ENCODE data around the gene ABHD17C. TPM values are rescaled to one million over a fixed set of nuclear protein-coding genes. Genes with fewer than 3 reads are reported as not detected.

Gene ABHD17C
- total RNA-seq, 1 donor from 2014 or later: 6.5 TPM

DNA sequence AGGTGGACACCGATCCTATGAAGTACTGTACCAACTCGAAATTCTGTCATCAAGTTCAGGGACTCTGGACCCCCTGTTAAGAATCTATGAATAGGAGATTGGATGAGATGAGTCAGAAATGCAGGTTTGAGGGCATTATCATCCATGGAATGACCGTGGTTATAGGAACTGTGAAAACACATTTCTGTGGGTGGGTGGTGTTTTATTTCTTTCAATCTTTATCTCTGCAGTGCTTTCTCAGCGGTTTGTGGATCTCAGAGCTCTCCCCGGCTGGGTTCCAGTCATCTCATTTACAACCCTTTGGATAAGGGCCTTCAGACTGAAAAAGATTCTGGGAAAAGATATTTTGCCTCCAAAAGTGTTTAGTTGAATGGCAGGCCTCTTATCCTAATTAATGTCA is 5.4 kb upstream of the ABHD17C start:
- no peaks in the 10 kb centered on the region for H3K27me3 ChIP-seq (ENCODE audit: control insufficient read depth, insufficient read depth, low read length)
- H3K4me3 ChIP-seq (ENCODE audit: low read depth, low read length): no peak overlapping the region
- DNase-seq (ENCODE audit: low read depth): no peak
- H3K36me3 ChIP-seq (ENCODE audit: control insufficient read depth, insufficient read depth, low read length): no peaks in the 10 kb centered on the region
- no peak for TF ChIP-seq CTCF (IDR thresholded peaks at IDR 0.05; ENCODE audit: insufficient read depth, low read length, poor library complexity, severe bottlenecking)

DNA sequence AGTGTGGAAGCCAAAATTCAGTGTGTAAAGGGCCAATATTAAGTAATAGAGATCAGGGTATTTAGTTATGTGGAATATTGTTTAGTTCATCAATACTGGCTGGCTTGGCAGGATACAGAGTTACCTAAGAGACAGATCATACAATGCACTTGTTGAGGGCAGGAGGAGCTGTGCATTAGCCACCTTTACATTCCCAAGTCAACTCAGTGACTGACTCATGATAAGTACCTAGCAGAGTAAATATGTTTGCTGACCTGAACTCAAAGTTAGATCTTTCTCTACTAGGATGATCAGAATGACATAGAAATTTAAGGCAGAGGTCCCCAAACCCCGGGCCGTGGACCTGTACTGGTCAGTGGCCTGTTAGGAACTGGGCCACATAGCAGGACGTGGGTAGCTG is 3.5 kb upstream of the ABHD17C start:
- no peak for TF ChIP-seq CTCF (IDR thresholded peaks at IDR 0.05; ENCODE audit: insufficient read depth, low read length, poor library complexity, severe bottlenecking)
- no peaks in the 10 kb centered on the region for H3K36me3 ChIP-seq (ENCODE audit: control insufficient read depth, insufficient read depth, low read length)
- H3K4me3 ChIP-seq (ENCODE audit: low read depth, low read length): no peak overlapping the region
- DNase-seq (ENCODE audit: low read depth): no peak
- H3K27me3 ChIP-seq (ENCODE audit: control insufficient read depth, insufficient read depth, low read length): no peaks in the 10 kb centered on the region

DNA sequence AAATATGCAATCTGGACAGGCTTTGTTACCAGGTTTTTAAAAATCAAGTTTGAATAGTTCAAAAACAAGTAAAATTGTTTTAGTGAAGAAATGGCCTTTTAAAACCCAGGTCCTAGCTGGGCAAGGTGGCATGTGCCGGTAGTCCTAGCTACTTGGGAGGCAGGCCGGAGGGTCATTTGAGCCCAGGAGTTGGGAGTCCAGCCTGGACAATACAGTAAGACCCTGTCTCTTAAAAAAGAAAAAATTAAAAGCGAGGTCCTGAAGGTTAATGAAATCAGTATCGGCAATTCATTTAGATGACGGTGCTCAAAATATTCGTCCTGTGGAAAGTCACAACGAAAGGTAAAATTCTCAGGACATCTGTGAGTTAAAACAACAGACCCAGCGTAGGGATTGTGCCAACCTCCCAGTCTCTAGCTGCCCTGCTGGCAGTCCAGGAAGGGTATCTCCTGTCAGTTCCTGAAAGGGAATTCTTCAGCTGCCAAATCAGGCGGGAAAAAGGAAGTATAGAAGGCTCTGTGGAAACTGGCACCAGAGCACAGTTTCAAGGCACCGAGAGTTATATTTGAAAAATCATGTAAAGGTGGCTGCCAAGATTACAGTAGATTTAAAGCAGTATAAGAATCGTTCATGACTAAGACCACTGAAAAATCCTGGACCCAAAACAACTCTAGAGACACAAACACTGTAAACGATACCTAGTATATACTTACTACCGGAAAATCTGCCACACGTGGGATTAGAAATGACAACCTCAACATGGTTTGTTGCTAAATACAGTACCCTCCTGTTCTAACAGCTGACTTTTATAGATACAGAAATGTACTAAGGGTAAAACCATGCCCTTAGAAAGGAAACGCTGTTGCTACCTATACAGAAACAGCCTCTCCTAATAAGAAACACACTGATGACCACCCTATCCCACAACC is 1.2 kb upstream of the ABHD17C start:
- Histone ChIP-seq H3K27me3 (ENCODE audit: control insufficient read depth, insufficient read depth, low read length) (no peaks in the 10 kb centered on the region), H3K4me3 (ENCODE audit: low read depth, low read length) (peak overlapping the region; percentile 62), H3K36me3 (ENCODE audit: control insufficient read depth, insufficient read depth, low read length) (no peaks in the 10 kb centered on the region)
- DNase-seq (ENCODE audit: low read depth): no peak
- TF ChIP-seq CTCF (IDR thresholded peaks at IDR 0.05; ENCODE audit: insufficient read depth, low read length, poor library complexity, severe bottlenecking): no peak

- H3K36me3 ChIP-seq (ENCODE audit: control insufficient read depth, insufficient read depth, low read length): no peaks in the 10 kb centered on the region
- no peaks in the 10 kb centered on the region for H3K27me3 ChIP-seq (ENCODE audit: control insufficient read depth, insufficient read depth, low read length)
- DNase-seq (ENCODE audit: low read depth): no peak
- no peak for TF ChIP-seq CTCF (IDR thresholded peaks at IDR 0.05; ENCODE audit: insufficient read depth, low read length, poor library complexity, severe bottlenecking)
- H3K4me3 ChIP-seq (ENCODE audit: low read depth, low read length): peak overlapping the region; percentile 62
These were observed 455 bp upstream of the ABHD17C start for GRCh38 chr15:80694611-80695098.

DNA sequence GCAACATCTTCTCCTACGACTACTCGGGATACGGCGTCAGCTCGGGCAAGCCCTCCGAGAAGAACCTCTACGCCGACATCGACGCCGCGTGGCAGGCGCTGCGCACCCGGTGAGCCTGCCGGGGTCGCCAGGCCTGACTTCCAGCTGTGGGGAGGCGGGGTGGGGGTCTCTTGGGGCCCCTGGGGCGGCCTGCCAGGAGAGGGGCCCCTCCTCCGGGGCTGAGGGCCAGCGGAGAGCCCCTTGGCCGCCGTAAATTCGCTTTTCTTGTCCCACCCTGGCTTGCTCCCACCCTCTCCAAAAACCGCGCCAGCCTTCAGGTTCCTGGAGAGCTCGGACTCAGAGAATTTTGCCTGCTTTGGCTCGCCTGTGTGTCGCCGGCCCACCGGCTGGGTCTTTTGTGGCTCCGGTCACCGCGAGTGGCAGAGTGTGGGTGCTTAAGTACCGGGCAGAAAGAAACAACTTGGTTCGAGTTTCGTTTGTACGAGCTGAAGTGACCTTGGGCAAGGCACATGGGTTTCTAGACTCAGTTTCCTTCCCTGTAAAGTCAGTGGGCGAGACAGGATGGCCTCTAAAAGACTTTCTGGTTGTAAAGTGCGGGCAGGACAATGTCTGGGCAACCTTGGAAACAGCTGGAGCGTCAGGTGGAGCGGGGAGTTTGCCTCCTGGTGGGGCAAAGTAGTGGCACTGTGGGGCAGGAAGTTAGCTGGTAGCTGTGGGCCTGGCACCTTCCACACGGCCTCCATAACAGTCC is 976 bp downstream of the ABHD17C start:
- DNase-seq (ENCODE audit: low read depth): no peak
- Histone ChIP-seq H3K36me3 (ENCODE audit: control insufficient read depth, insufficient read depth, low read length) (no peaks in the 10 kb centered on the region), H3K27me3 (ENCODE audit: control insufficient read depth, insufficient read depth, low read length) (no peaks in the 10 kb centered on the region), H3K4me3 (ENCODE audit: low read depth, low read length) (peak overlapping the region; percentile 62)
- peak; percentile 30 for TF ChIP-seq CTCF (IDR thresholded peaks at IDR 0.05; ENCODE audit: insufficient read depth, low read length, poor library complexity, severe bottlenecking)

All from kidney epithelial cell (primary cell).